ENCODE measurements around the gene TSC2. TPM values are rescaled to one million over a fixed set of nuclear protein-coding genes. Genes with fewer than 3 reads are reported as not detected.

Gene TSC2
- total RNA-seq, 4 donors from 2014 or later: 75.4 to 507 (median 111) TPM

- peak; percentile 86 to 94 for DNase-seq (ENCODE audit: low spot score in 2 of 2)
- H3K9me3 ChIP-seq: no peaks in the 10 kb centered on the region
- H3K4me3 ChIP-seq: peak overlapping the region; percentile 17 to 43 (median 36)
- 8 to 14% methylated on average over 24 to 32 of the region's 53 CpGs for WGBS, 2 donors
- peaks cover 0 to 35% of the 10 kb centered on the region in 2 donors for H3K27me3 ChIP-seq
- peaks cover 0 to 62% (median 28%) of the 10 kb centered on the region in 4 donors for H3K4me1 ChIP-seq
- no peaks in the 10 kb centered on the region for H3K36me3 ChIP-seq
- H3K27ac ChIP-seq: peak overlapping the region; percentile 31 to 81 (median 78)
- TF ChIP-seq POLR2A (IDR thresholded peaks at IDR 0.05) (peak in 1 of 2 donors; percentile 15), CTCF (IDR thresholded peaks at IDR 0.05) (peak; percentile 98 to 99 (median 99)), EP300 (IDR thresholded peaks at IDR 0.05) (peak; percentile 30 to 60)
Measured at GRCh38 chr16:2023092-2024031, 24.4 kb upstream of the TSC2 start.

GRCh38 chr16:2024032-2024420 lies 23.8 kb upstream of the TSC2 start:
- Histone ChIP-seq H3K27me3 (peaks cover 0 to 33% of the 10 kb centered on the region in 2 donors), H3K4me1 (peaks cover 0 to 69% (median 34%) of the 10 kb centered on the region in 4 donors), H3K36me3 (no peaks in the 10 kb centered on the region), H3K27ac (peak overlapping the region in 2 of 4 donors; percentile 31 to 80), H3K9me3 (no peaks in the 10 kb centered on the region), H3K4me3 (no peak overlapping the region)
- DNase-seq (ENCODE audit: low spot score in 2 of 2): no peak
- 90% methylated on average over 12 of the region's 12 CpGs for WGBS, 2 donors
- TF ChIP-seq EP300 (IDR thresholded peaks at IDR 0.05) (no peak), CTCF (IDR thresholded peaks at IDR 0.05) (no peak), POLR2A (IDR thresholded peaks at IDR 0.05) (no peak)

- H3K27ac ChIP-seq: no peak overlapping the region
- H3K4me1 ChIP-seq: peaks cover 0 to 70% (median 35%) of the 10 kb centered on the region in 4 donors
- DNase-seq (ENCODE audit: low spot score in 2 of 2): no peak
- 89 to 94% methylated on average over 14 of the region's 14 CpGs for WGBS, 2 donors
- no peaks in the 10 kb centered on the region for H3K9me3 ChIP-seq
- TF ChIP-seq CTCF (IDR thresholded peaks at IDR 0.05): no peak
- no peak for TF ChIP-seq POLR2A (IDR thresholded peaks at IDR 0.05)
- no peak for TF ChIP-seq EP300 (IDR thresholded peaks at IDR 0.05)
- H3K27me3 ChIP-seq: peaks cover 0 to 23% of the 10 kb centered on the region in 2 donors
- peaks cover 0 to 6% (median 0%) of the 10 kb centered on the region in 3 donors for H3K36me3 ChIP-seq
- no peak overlapping the region for H3K4me3 ChIP-seq
Measured at GRCh38 chr16:2025251-2025650, 22.5 kb upstream of the TSC2 start.

- peak overlapping the region in 2 of 4 donors; percentile 25 to 83 for H3K4me3 ChIP-seq
- 83 to 85% methylated on average over 15 to 16 of the region's 16 CpGs for WGBS, 2 donors
- DNase-seq (ENCODE audit: low spot score in 2 of 2): no peak
- peaks cover 0 to 15% of the 10 kb centered on the region in 2 donors for H3K27me3 ChIP-seq
- H3K9me3 ChIP-seq: no peaks in the 10 kb centered on the region
- H3K27ac ChIP-seq: peak overlapping the region in 2 of 4 donors; percentile 46 to 75
- peaks cover 0 to 69% (median 33%) of the 10 kb centered on the region in 4 donors for H3K4me1 ChIP-seq
- peaks cover 0 to 6% (median 0%) of the 10 kb centered on the region in 3 donors for H3K36me3 ChIP-seq
- TF ChIP-seq POLR2A (IDR thresholded peaks at IDR 0.05) (no peak), EP300 (IDR thresholded peaks at IDR 0.05) (no peak), CTCF (IDR thresholded peaks at IDR 0.05) (no peak)
Measured at GRCh38 chr16:2025878-2026460, 21.8 kb upstream of the TSC2 start.
